RWPE1 (cell line): Measurements from ENCODE around the gene BDH2.

Experiments
- CTCF ChIA-PET: fragments of 350-600 bp; sonication (Branson Sonifier 250); formaldehyde crosslinking; extraction: SDS; loops from one replicate; lab custom pipeline; 2021; lab: Yijun Ruan, JAX
- POLR2A ChIA-PET: fragments of 400-600 bp; formaldehyde crosslinking; extraction: SDS; loops from one replicate; lab custom pipeline; 2020; ENCODE audit warnings: antibody characterized with exemption; ENCODE audit not compliant: low non-redundant PET; lab: Yijun Ruan, JAX
- DNase-seq: peaks from one replicate; pipeline ENCODE4 v3.0.0; 2012; ENCODE audit warnings: low spot score
- H3K27ac ChIP-seq: fragments of 450-650 bp; 2 replicates; pipeline ENCODE4 v1.5.1; 2017
- CTCF ChIP-seq: fragments of 450-650 bp; conservative IDR thresholded peaks from 2 replicates; pipeline ENCODE4 v1.5.1; 2017; ENCODE audit warnings: low read depth, mild to moderate bottlenecking

The BDH2 gene

GRCh38 chr4:103099691-103100392 lies at the start of gene BDH2:
Gene BDH2, minus strand, starts transcription at chr4:103099834. Its CDS starts 3,580 bp downstream, at chr4:103096254.
- H3K27ac ChIP-seq: no peak within 1 kb of the TSS
- POLR2A ChIA-PET: no interaction called here
- CTCF ChIA-PET: interaction anchor here (0.6 to 0.8 kb wide), 10 partner anchors 9 to 1616 kb away, joined by 3 to 5 read pairs (median 3); no protein-coding TSS in a partner anchor
- peak; percentile 88 for DNase-seq
- peak; percentile 68 for TF ChIP-seq CTCF

- DNase-seq: no peak
- ChIA-PET CTCF (no interaction called here), POLR2A (no interaction called here)
- TF ChIP-seq CTCF: no peak
- no peak overlapping the region for H3K27ac ChIP-seq
Observed at GRCh38 chr4:103144926-103145325, 45.3 kb upstream of the BDH2 start.

GRCh38 chr4:103137446-103137827 lies 37.8 kb upstream of the BDH2 start:
- CTCF ChIA-PET: interaction anchor here (0.5 kb wide), 1 partner anchor 34 kb away, joined by 3 read pairs; no protein-coding TSS in a partner anchor
- TF ChIP-seq CTCF: no peak
- no peak overlapping the region for H3K27ac ChIP-seq
- POLR2A ChIA-PET: no interaction called here
- peak; percentile 16 for DNase-seq

GRCh38 chr4:103136671-103137445 lies 37.2 kb upstream of the BDH2 start:
- no peak for TF ChIP-seq CTCF
- CTCF ChIA-PET: interaction anchor here (0.6 kb wide), 1 partner anchor 58 kb away, joined by 3 read pairs; no protein-coding TSS in a partner anchor
- no peak overlapping the region for H3K27ac ChIP-seq
- no peak for DNase-seq
- POLR2A ChIA-PET: no interaction called here

- ChIA-PET CTCF (no interaction called here), POLR2A (no interaction called here)
- no peak for DNase-seq
- no peak overlapping the region for H3K27ac ChIP-seq
- no peak for TF ChIP-seq CTCF
Observed at GRCh38 chr4:103129174-103129573, 29.5 kb upstream of the BDH2 start.

- DNase-seq: no peak
- TF ChIP-seq CTCF: no peak
- ChIA-PET CTCF (interaction anchor here (0.7 kb wide), 1 partner anchor 1925 kb away, joined by 3 read pairs; no protein-coding TSS in a partner anchor), POLR2A (no interaction called here)
- H3K27ac ChIP-seq: no peak overlapping the region
Observed at GRCh38 chr4:103126126-103126525, 26.5 kb upstream of the BDH2 start.
